K562 (cell line): ENCODE measurements around the gene ACACB.

Experiments
- BRF1 ChIP-seq: IDR thresholded peaks from 3 replicates; pipeline ENCODE4 v1.6.1; 2011; ENCODE audit warnings: borderline replicate concordance, mild to moderate bottlenecking; ENCODE audit not compliant: insufficient read length; ENCODE audit errors: extremely low read depth
- CBFA2T2 ChIP-seq: fragments of 450-650 bp; conservative IDR thresholded peaks from 2 replicates; pipeline ENCODE4 v1.6.1; 2017; ENCODE audit warnings: mild to moderate bottlenecking
- FOSL1 ChIP-seq: fragments of 200-800 bp; sonication (Bioruptor generic); conservative IDR thresholded peaks from 2 replicates; pipeline ENCODE4 v1.6.1; 2016; ENCODE audit warnings: missing genetic modification characterization, missing compliant biosample characterization
- KDM5B ChIP-seq: fragments of 200-600 bp; sonication (generic); IDR thresholded peaks from 2 replicates; pipeline ENCODE4 v1.6.1; 2012; ENCODE audit warnings: low read depth, mild to moderate bottlenecking, moderate library complexity, low read length, control low read depth, inconsistent platforms; ENCODE audit not compliant: insufficient replicate concordance
- NEUROD1 ChIP-seq: fragments of 150-350 bp; IDR thresholded peaks from 2 replicates; pipeline ENCODE4 v1.6.1; 2014; ENCODE audit warnings: borderline replicate concordance, low read length, low read depth; ENCODE audit not compliant: partially characterized antibody
- POLR2AphosphoS5 ChIP-seq: IDR thresholded peaks from 2 replicates; pipeline ENCODE4 v1.6.1; 2011; ENCODE audit warnings: mild to moderate bottlenecking, low read depth, low read length, moderate library complexity; ENCODE audit not compliant: control insufficient read depth, insufficient read depth
- ZBTB33 ChIP-seq: sonication (generic); formaldehyde crosslinking; IDR thresholded peaks from 2 replicates; pipeline ENCODE4 v1.8.1; 2023; ENCODE audit warnings: mild to moderate bottlenecking, missing genetic modification reagents
- ZNF785 ChIP-seq: fragments of 250-450 bp; sonication (Bioruptor Pico); IDR thresholded peaks from 2 replicates; pipeline ENCODE4 v1.4.0; 2020; ENCODE audit warnings: mild to moderate bottlenecking
- TF ChIP-seq, protein P1 (sequence below): fragments of 450-650 bp; formaldehyde crosslinking; IDR thresholded peaks from 2 replicates; pipeline ENCODE4 v1.4.0; 2022; ENCODE audit warnings: missing genetic modification characterization

- TF ChIP-seq FOSL1 (tag) = no peak
- TF ChIP-seq, protein P1, sequence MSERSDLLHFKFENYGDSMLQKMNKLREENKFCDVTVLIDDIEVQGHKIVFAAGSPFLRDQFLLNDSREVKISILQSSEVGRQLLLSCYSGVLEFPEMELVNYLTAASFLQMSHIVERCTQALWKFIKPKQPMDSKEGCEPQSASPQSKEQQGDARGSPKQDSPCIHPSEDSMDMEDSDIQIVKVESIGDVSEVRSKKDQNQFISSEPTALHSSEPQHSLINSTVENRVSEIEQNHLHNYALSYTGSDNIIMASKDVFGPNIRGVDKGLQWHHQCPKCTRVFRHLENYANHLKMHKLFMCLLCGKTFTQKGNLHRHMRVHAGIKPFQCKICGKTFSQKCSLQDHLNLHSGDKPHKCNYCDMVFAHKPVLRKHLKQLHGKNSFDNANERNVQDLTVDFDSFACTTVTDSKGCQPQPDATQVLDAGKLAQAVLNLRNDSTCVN (CRISPR knock-in tag) = no peak
- no peak for TF ChIP-seq NEUROD1
- TF ChIP-seq BRF1 = no peak
- no peak for TF ChIP-seq POLR2AphosphoS5
- TF ChIP-seq ZNF785 (CRISPR knock-in tag) = no peak
- no peak for TF ChIP-seq ZBTB33 (CRISPR knock-in tag)
- TF ChIP-seq KDM5B = no peak
- TF ChIP-seq CBFA2T2 = no peak
Observed at GRCh38 chr12:109140560-109140959, 24.2 kb downstream of the ACACB start.
